UCSD-AML1 (cell line): ENCODE results near the gene MYLK.

Experiments used
- DNase-seq: peaks from one replicate; lab custom pipeline; 2025; ENCODE audit not compliant: unreplicated experiment; lab: John Stamatoyannopoulos, UW

MYLK gene

DNA sequence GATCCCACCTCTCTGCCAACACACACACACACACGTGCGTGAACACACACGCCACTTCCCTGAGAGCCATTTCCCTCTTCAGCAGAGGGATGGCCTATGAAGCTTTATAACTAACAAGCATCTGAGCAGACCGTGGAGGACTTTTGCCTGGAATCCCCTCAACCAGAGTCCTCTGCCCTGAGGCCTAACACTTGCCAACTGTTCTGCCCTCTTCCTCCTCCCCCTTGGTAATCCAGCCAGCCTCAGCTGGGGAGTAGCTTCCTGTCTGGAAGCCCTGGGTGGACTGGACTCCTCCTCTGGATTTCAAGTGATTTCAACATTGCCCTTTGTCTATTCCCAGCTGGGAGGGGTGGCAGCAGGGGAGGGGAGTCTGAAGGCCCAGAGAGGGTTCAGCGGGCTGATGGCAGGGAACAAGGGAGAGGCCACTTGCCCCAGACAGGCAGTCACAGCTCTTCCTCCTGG is 230.9 kb downstream of the MYLK start:
- peak; percentile 40 for DNase-seq

DNA sequence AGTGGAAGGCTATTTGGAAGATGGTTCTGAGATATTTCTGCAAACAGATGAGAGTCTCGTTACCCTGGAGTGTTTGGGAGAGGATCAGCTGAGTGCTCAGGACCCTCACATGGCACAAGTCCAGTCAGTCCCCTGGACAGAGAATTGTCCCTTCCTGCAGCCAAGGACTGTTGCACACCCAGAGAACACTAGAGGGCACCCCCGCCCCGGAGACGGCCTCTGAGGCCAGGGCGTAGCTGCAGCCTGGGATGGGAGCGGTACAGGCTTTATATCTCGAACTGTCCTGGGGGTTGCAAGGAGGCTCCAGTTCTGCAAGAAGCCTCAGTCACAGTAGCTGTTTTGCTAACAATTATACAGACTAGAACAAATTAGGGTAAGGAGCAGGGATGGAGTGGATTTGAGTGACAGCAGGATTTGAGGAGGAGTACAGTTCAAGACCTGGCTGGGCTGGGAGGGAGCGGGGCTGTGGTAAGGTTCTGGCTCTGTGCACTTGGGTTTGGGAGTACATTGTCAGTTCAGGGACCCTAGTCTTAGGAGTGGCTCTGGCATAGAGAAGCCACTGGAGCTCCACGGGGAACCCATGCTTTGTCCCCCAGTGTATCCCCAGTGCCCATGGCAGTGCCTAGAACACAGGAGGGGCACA is 231.7 kb downstream of the MYLK start:
- DNase-seq: peak; percentile 78

DNA sequence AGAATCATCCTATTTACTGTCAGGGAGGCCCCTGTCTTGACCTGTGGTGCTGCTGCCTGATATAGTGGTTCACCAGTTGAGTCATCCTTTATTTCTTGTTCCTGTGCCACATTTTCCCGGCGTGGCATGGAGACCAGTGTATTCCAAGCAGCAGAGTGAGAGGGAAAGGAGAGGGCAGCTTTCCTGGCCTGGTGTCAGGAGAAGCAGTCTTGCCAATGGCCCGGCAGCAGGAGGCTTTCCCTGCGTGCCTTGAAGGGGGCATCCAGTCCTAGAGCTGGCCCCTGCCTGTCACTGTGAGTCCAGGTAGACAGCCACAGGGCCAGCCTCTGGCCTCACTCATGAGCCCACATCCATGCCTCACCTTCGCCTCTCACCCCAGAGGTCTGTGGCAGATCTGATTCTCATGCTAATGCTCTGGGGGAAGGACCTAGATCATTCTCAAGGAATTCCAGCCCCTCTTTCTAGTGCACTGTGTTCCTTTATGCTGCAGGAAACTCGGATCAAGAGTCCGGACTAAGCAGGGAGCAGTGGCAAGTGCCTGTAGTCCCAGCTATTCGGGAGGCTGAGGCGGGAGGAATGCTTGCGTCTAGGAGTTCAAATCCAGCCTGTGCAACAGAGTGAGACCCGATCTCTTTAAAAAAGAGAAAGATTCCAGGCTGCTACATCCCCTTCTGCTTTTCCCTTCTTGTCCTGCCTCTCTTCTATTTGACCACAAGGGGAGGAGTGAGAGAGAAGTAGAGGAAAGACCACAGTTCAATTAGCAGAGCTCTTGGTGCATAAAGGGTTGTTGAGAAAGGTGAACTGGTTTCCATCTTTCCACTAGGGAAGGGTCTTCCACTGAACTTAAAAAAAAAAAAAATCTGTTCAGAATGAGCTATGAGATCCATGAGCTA is 232.4 kb downstream of the MYLK start:
- DNase-seq: no peak

DNA sequence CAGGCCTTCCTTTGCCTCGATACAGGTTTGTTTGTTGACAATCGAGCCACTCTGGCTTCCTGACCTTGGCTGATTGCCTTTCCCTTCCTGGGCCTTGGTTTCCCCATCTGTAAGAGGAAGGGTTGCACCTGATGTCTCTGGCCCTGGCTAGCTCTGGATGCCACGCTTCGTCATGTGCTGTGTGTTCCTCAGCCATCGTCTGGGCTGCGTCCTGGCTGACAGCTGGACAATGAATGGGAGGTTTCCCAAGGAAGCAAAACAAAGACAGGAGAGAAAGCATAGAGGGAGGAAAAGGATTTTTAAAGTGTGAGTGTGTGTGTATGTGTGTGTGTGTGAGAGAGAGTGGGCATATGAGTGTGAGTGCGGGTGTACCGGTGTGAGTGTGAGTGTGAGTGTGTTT is 234.0 kb downstream of the MYLK start:
- no peak for DNase-seq

DNA sequence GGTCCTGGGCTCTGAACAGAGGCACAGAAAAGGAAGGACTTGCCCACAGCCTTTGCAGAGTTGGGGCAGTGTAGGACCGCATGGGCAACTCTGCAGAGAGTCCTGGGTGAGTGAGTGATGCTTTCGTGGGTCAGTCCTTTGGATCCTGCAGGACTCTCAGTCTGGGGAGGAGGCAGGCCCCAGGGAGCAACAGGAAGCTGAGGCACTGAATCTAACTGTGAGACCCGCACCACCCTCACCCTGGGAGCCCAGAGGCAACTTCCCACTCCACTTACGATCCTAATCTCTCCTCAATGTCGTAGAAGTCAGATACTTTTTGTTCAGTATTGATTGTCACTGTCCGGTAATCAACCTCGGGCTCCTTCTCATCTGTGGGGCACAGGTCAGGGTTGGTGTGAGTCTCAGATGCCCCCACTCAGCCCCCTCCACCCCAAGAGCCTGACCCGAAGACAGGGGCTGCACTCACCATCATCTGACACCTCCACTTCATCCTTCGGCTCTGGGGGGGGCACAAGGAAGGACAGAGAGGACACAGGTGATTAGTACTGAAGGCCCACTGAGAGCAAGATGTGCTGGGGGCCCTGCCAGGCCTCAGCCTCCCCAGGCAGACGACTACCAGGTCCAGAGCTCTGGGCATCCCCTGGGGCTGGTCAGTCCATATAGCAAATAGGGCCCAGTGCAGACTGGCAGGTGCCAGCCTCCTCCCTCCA is 235.3 kb downstream of the MYLK start:
- no peak for DNase-seq

DNA sequence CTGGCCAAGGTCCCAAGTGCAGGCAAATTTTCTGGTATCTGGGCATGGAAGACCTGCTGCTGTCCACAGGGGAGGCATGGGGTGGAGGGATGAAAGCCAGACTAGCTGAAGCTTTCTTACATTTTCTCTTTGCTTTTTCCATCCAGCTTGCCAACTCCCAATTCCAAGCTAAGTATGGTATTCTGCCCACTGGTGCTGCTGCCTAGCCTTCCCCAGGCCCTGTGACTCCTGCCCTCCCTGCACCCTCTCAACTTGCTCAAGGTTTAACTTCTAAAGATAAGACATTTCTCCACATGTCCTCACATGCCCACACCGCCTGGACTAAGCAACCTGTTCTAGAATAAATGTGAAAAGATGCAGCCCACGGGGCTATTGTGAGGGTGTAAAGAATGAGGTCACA is 239.8 kb downstream of the MYLK start:
- DNase-seq: no peak

DNA sequence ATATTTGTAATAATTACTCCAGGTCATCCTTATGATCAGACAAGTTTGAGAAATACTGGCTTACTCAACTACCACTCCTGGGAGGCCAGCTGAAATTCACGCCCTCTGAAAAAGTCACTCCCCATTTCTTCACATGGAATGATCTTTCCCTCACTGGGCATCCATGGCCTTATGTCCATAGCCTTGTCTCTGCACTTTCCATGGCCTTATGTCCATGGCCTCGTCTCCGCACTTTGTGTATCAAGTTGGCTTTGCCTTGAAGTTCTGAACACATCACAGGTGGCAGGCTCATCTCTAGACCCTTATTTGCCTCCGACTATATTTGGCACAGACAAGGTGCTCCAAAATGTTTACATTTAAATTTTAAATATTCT is 241.2 kb downstream of the MYLK start:
- no peak for DNase-seq

DNA sequence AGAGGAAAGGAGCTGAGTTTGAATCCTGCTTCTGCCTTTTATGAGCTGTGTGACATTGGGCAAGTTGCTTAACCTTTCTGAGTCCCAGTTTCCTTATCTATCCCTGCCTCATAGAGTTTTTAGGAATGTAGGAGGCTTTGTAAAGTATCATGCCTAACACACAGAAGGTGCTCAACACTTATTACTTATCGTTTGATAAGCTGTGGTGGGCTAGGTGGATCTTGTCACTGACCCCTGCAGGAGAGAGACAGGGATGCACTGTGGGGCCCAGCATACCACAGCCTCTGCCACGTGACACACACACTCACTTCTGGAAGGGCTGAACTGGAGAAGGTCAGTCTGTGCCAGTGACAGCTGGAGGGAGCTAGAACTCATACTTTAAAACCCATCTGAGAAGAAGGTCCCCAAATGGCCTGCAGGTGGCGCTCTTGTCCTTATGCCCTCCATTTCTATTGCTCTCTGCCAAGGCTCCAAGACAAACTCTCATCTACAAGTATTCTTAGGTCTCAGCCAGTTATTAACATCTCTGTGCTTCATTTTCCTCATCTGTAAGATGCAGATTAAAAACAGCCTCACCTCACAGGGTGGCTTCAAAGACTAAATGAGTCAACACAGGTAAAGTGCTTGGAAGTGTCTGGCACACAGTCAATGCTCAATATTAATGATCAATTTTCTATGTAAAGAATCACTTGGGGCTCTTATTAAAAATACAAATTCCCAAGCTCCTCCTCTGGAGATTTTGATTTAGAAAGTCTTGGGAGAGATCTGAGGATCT is 241.8 kb downstream of the MYLK start:
- peak; percentile 86 for DNase-seq

DNA sequence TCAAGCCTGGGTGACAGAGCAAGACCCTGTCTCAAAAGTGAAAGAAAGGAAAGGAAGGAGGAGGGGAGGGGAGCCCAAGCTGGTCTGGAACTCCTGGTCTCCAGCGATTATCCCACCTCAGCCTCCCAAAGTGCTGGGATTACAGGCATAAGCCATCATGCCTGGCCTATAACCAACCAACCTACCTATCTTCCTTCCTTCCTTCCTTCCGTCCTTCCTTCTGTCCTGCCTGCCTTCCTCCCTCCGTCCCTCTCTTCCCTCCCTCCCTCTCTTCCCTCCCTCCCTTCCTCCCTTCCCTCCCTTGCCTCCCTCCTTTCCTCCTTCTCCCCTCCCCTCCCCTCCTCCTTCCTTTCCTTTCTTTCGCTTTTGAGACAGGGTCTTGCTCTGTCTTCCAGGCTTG is 242.6 kb downstream of the MYLK start:
- DNase-seq: no peak

DNA sequence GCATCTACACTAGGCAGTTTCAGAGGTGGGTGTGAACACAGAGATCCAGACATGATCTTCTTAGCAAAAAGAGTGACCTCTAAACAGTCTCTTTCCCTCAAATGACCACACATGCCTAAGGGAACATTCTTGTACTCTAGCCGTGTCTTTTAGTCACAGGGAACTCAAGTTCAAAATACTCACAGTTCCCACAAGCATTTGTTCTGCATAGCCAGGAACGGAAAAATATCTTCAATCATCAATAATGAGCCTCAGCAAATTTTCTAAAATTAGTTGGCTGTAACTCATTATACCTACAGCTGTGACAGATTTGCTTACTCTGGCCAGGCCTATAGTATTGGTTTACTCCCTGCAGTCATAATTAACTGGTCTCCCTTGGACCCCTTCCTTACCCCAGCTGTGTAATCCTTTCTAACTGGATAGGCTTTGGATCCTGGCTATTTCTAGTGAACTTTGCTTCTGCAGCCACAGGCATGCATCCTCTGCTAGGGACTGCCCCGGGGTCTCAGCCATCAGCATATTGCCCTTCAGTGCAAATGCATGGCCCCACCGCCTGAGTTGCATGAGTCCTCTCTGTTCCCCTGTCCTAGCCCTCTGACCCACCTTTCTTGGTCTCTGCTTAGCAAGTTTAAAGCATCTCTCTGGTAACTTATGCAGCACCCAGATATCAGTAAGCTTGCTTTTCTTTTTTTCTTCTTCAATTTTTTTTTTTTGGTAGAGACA is 243.2 kb downstream of the MYLK start:
- no peak for DNase-seq

DNA sequence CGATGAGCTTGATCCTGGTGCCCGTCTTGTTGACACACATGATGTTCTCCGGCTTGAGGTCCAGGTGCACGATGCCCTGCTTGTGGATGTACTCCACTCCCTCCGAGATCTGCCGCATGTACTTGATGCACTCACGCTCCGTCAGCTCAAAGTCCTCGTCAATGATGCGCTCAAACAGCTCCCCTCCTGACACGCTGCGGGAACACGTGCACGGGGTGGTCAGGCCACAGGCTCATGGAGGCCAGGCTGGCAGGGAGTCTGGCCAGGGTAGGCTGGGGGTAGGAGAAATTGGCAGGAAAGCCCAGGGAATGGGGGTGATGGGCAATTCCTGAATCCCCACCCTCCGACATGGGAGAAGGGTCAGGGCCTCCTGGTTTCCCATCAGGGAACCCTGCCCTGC is 243.8 kb downstream of the MYLK start:
- no peak for DNase-seq

DNA sequence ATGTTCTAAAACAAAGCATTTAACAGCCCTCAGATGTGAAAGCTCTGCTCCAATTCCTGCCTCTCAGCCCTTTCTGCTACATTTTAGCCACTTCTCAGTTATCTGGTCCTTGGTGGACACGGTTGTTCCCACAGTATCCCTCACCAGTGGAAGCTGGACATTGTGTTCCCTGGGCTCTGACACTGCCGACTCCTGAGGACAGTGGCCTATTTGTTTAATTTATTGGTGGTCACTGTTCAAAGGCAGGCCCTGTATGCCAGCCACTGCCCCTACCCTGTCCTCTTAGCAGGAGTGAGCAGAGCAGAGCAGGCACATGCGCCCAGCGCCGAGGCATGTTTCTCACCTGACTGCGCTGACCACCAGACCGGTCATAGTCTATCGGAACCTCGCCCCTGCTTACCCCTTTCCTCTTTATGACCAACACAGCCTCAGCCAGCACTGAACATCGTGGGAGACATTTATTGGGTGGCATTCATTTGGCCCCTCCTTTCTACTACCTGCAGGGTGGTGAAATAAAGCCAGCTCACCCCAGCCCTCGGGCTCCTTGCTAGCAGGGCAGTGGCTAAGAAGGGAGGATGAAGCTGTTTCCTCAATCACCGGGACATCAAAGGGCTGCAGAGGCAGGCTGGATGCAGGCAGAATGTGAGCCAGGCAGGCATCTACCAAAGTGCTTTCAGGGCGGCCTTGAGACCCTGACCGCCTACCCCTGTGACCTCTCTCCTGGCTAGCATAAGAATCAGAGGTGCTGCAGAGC is 245.0 kb downstream of the MYLK start:
- DNase-seq: peak; percentile 26

DNA sequence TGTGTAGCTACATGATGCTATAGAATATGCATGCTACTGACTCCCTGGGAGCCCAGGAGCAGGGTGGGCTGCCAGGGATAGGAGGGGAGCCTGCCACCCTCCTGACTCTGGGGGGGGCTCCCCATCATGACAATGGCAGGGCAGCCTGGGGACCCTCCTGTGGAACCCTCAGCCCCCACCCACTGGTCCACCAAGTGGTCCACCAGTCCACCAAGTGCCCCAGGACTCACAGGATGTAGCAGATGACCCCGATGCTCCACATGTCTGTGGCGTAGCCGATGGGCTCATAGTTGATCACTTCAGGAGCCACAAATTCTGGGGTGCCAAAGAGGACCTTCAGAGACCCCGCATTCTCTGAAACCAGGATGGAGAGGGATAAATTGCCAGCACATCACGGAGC is 246.3 kb downstream of the MYLK start:
- no peak for DNase-seq

DNA sequence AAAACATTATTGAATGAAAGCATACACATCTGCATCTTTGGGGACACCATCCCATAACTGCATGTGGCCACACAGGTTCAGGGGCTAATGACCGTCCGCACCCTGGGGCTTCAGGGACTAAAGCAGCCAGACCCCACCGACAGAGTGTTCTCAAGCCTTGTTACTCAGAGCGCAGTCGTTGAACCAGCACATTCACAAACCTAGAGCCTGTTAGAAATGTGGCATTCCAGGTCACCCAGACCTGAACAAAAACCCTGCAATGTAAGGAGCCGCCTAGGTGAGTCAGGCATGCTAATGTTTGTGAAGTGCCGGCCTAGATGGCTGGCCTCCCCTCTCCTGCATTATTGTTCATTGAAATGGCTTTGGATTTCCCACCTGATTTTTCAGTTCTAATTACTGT is 247.0 kb downstream of the MYLK start:
- no peak for DNase-seq

DNA sequence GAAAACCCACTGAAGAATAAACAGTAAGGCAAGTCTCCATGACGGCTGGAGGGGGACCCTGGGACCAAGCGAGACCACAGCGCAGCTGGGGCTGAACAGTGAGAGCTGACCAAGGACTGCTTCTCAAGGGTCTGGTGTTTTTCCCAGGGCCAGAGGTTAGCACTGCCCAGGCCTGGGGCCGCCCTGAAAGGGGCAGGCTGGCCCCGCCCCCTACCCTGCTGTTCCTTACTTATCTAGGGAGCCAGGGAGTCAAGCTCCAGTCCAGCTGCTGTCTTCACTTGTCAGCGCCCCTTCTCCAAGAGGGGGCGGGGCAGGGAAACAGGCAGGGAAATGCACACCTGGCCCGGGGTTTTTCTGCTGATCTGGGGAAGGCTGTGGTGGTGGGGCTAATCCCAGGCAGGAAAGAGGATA is 247.7 kb downstream of the MYLK start:
- DNase-seq: no peak

DNA sequence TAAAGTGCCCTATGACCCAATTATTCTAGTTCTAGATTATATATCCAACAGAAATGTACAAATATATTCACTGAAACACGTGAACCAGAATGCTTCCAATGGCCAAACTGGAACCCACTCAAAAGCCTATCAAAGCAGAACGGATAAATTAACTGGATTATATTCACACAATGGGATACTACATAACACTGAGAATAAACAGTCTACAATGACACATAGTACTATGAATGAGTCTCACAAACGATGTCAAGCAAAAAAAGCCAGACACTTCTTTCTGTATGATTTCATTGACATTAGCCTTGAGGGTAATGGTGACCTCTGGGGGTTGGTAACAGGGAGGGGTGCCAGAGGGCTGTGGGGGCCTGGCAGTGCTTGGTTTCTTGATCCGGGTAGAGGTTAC is 248.4 kb downstream of the MYLK start:
- no peak for DNase-seq

DNA sequence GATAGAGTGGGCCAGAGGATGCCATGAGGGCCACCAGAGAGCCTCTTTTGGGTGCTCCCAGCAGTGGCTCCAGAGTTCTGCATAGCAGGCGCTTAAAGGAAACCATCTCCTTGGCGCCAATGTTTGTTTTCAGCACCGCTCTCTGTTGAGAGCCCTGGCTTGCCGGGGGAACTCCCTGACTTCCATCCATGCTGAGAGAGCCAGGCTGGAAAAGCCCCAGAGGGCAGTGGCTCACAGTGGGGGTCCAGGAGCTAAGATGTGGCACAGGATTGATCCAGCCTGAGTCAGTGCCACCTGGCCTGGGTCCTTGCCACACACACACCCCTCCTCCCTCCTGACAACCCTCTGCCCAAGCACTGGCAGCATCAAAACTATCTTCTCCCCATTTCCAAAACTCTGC is 248.9 kb downstream of the MYLK start:
- DNase-seq: no peak

DNA sequence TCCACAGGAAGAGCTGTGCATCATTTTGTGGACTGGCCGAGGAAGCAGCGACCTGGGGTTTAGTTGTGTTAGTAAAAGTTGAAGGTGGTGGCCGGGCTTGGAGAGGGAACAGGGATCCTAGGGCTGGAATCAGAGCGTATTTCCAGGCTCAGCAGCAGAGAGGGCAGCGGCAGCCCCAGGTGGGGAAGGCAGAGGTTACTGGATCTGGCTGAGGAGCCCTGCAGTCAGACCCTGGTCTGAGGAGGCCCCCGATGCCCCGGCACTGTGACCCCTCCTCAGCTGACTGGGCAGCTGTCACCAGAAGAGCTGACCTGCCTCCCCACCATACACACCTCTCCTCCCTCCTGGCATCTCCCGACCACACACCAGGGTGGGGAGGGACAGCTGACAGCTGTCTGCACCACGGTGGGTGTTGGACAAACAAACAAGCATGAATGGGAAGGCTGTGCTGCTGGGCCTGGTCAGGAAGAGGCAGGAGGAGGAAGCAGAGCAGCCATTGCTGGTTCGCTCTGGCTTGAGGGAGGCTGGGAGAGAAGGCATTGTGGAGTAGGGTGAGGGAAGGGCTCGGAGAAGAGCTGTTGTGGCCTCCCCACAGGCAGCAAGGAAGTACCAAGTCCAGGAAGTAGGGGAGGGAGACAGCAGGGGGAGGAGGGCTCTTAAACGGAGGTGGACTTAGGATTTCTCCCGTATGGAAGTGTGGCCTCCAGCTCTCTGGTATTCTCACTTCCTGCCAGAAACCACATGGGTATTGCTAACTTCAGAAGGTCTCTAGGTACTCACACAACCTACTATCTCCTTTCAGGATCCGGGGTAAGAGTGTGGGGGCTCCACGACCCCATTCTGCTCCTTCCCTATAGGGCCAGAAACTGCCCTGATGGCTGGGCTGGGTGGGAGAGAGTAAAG is 249.7 kb downstream of the MYLK start:
- DNase-seq: peak; percentile 42

DNA sequence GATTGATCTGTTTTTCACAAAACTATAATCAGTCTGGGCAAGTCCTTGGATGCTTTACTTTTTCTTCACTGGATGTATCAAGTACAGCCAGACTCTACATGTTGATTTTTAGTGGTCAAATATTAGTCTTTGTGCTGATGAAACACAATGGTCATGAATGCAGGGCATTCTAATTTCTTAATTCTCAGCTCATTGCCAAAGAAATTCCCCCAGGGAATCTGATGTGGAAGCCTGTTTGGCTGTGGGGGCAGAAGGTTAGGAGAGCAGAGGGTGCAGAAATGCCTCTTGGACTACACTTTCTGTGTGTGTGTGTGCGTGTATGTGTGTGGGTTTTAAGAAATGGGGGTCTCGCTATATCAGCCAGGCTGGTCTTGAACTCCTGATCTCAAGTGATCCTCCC is 250.6 kb downstream of the MYLK start:
- no peak for DNase-seq
